ENCODE data around the gene SMOC1.

Gene SMOC1

GRCh38 chr14:70033116-70033515 is 153.9 kb downstream of the SMOC1 start:
- no peak for DNase-seq

- no peak for DNase-seq
These were observed 154.3 kb downstream of the SMOC1 start for GRCh38 chr14:70033561-70033960.

- DNase-seq: no peak
These were observed 155.0 kb downstream of the SMOC1 start for GRCh38 chr14:70034257-70034656.

GRCh38 chr14:70036665-70037064 is 157.4 kb downstream of the SMOC1 start:
- DNase-seq: no peak

GRCh38 chr14:70043001-70043400 is 163.8 kb downstream of the SMOC1 start:
- DNase-seq: no peak

- no peak for DNase-seq
These were observed 166.1 kb downstream of the SMOC1 start for GRCh38 chr14:70045310-70045709.

- DNase-seq: peak in 47 of 51 donors; percentile 3 to 80 (median 41)
These were observed 166.8 kb downstream of the SMOC1 start for GRCh38 chr14:70045844-70046535.

GRCh38 chr14:70047598-70048312 is 168.5 kb downstream of the SMOC1 start:
- DNase-seq: no peak

GRCh38 chr14:70048313-70048654 is 169.1 kb downstream of the SMOC1 start:
- no peak for DNase-seq

- peak in 1 of 51 donors; percentile 2 for DNase-seq
These were observed 170.4 kb downstream of the SMOC1 start for GRCh38 chr14:70049605-70050004.

GRCh38 chr14:70050136-70050535 is 170.9 kb downstream of the SMOC1 start:
- peak in 1 of 51 donors; percentile 8 for DNase-seq

GRCh38 chr14:70052990-70053389 is 173.8 kb downstream of the SMOC1 start:
- no peak for DNase-seq

GRCh38 chr14:70057519-70058136 is 178.4 kb downstream of the SMOC1 start:
- DNase-seq: no peak

GRCh38 chr14:70059545-70059944 is 180.3 kb downstream of the SMOC1 start:
- DNase-seq: no peak

GRCh38 chr14:70061108-70061507 is 181.9 kb downstream of the SMOC1 start:
- no peak for DNase-seq

- DNase-seq: peak in 1 of 51 donors; percentile 23
These were observed 185.1 kb downstream of the SMOC1 start for GRCh38 chr14:70064136-70064865.

- no peak for DNase-seq
These were observed 188.6 kb downstream of the SMOC1 start for GRCh38 chr14:70067810-70068209.

- no peak for DNase-seq
These were observed 190.0 kb downstream of the SMOC1 start for GRCh38 chr14:70069186-70069585.

- peak in 36 of 51 donors; percentile 3 to 75 (median 34) for DNase-seq
These were observed 194.8 kb downstream of the SMOC1 start for GRCh38 chr14:70073924-70074566.

- no peak for DNase-seq
These were observed 197.8 kb downstream of the SMOC1 start for GRCh38 chr14:70077005-70077404.

- no peak for DNase-seq
These were observed 198.5 kb downstream of the SMOC1 start for GRCh38 chr14:70077720-70078119.
